Activated gamma-delta T cell (primary cell): Measurements from ENCODE around the gene UMODL1.

ENCODE experiments used
- DNase-seq: peaks from one replicate; lab custom pipeline; 2025; lab: John Stamatoyannopoulos, UW

UMODL1 gene

GRCh38 chr21:42130441-42130840 is 59.3 kb downstream of the UMODL1 start:
- no peak for DNase-seq

- DNase-seq = no peak
Observed at GRCh38 chr21:42132183-42132582, 61.1 kb downstream of the UMODL1 start.

GRCh38 chr21:42133131-42133530 is 62.0 kb downstream of the UMODL1 start:
- DNase-seq = no peak

- no peak for DNase-seq
Observed at GRCh38 chr21:42135386-42136052, 64.4 kb downstream of the UMODL1 start.

GRCh38 chr21:42137191-42137904 is 66.2 kb downstream of the UMODL1 start:
- DNase-seq = no peak

GRCh38 chr21:42140196-42140934 is 69.2 kb downstream of the UMODL1 start:
- no peak for DNase-seq

GRCh38 chr21:42141643-42142042 is 70.5 kb downstream of the UMODL1 start:
- no peak for DNase-seq

- DNase-seq = no peak
Observed at GRCh38 chr21:42142141-42142540, 71.0 kb downstream of the UMODL1 start.

- DNase-seq = no peak
Observed at GRCh38 chr21:42142627-42143026, 71.5 kb downstream of the UMODL1 start.

- DNase-seq = no peak
Observed at GRCh38 chr21:42143111-42143510, 72.0 kb downstream of the UMODL1 start.

GRCh38 chr21:42144221-42144620 is 73.1 kb downstream of the UMODL1 start:
- DNase-seq = no peak

- DNase-seq = no peak
Observed at GRCh38 chr21:42144679-42145568, 73.8 kb downstream of the UMODL1 start.

GRCh38 chr21:42145569-42146272 is 74.6 kb downstream of the UMODL1 start:
- no peak for DNase-seq

- no peak for DNase-seq
Observed at GRCh38 chr21:42146273-42146805, 75.2 kb downstream of the UMODL1 start.

GRCh38 chr21:42146821-42147220 is 75.7 kb downstream of the UMODL1 start:
- DNase-seq = no peak

- no peak for DNase-seq
Observed at GRCh38 chr21:42147386-42148020, 76.4 kb downstream of the UMODL1 start.

- DNase-seq = no peak
Observed at GRCh38 chr21:42148097-42148496, 77.0 kb downstream of the UMODL1 start.

GRCh38 chr21:42148584-42148983 is 77.5 kb downstream of the UMODL1 start:
- DNase-seq = no peak

- no peak for DNase-seq
Observed at GRCh38 chr21:42149656-42150473, 78.7 kb downstream of the UMODL1 start.
